NCI-H526 (cell line): ENCODE results near the gene FILIP1.

Source experiments
- DNase-seq, 2 experiments: peaks; one replicate each; lab custom pipeline; 2025; lab: John Stamatoyannopoulos, UW

FILIP1 gene

DNA sequence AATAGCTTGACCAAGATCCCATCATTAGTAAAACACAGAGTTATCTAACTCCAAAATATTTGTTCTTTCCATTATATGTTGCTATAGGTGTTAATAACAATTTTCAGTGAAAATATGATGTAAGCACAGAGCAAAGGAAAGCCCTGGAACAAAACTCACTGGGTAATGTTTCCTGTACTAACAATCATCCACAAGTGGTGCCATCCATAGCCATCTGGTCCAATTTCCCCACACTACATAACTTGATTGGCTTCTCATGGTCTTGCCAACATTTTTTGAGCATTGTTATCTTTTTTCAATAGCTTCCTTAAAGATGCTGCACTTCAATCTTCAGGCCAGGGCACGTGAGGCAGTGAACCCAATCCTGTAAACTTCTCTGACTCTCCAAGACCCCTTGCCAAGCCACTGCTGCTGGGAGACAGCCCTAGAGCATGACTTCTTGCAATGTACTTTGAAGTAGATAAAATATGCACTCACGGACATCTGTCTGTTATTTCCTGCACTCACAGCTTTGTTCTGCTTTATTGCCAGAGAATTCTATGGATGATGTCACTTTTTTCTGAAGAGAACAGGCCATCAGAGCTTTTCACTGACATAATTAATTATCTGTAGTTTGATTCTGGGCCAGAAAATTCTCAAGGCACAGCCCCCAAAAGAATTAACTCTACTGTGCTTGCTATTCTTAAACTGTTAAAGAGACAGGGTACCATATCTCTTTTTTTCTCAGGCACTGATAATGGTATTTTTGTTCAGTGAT, 111.5 kb downstream of the FILIP1 start:
- no peak for DNase-seq

DNA sequence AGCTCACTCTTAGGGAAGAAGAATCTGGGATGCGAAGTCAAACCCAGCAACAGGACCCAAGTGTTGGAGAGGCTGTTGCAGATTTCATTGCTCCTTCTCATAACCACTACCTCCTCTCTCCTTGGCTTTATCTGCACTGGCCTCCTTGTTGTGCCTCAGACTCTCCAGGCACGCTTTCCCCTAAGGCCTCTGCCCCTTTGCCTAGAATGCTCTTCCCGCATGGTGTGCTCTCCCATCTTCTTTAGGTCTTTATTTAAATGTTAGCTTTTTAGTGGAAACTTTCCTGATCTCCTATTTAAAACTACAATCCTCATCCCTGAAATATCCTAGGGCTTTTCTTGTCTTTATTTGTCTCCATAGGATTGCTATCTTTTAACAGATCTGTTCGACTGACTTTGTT, 114.1 kb downstream of the FILIP1 start:
- no peak for DNase-seq

DNA sequence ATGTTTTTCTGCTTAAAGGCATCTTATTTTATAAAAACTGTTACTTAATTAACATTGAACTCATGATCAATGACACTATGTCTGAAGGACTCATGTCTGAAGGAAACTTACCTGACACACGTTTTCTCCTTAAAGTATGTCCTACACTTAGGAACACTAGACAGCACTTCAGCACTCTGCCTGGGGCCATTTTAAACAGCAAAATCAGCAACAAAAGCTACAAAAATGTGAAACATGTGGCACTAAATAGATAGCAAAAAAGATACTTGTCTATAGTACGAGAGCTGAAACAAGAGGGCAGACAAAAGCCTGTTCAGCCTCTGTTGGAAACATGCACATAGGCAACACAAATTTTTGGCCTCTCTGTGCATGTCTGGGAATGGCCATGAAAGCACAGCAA, 115.5 kb downstream of the FILIP1 start:
- no peak for DNase-seq

DNA sequence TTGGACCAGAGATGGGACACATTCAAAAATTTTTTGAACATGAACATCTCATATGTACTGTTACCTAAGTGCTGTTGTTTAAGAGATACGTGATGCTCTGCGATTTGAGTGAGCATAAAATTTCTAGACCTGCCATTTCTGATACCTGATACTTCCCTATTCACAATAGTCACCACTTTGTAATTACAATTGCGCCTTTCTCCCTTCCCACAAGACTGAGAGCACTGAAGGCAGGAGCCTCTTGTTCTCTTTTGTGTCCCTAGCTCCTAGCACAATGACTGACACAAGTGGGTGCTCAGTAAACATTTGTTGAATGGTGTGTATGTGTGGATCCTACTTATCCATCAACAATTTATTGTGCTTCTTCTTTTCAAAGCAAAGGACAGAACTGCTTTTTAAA, 116.2 kb downstream of the FILIP1 start:
- no peak for DNase-seq

DNA sequence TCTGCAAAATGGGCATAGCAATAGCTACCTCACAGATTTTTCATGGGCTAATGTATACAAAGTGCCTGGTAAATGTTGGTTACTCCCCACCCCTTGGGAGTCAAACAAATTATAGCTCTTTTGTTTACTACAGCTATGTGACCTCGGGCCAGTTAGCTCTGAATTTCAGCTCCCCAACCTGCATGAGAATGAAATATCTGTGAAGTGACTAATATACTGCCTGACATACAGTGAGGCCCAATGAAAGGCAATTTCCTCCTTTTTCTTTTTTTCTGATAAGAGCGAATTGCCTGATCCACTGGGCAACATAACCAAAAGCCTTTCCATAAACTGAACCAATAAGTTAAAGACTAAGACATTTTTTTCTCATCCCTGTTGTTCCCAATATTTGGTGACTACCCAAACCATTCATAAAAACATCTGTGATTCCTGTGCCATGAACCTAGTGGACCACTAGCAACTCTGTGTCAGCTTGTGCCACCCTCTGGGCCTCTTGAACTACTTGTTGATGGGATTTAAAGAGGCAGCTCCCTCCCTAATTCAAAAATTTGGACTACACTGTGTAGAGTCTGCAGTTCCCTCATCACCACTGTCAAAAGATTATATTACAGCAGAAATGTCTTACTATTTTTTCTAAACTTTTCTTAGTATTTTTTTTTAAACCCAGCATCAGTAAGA, 117.1 kb downstream of the FILIP1 start:
- DNase-seq = no peak

DNA sequence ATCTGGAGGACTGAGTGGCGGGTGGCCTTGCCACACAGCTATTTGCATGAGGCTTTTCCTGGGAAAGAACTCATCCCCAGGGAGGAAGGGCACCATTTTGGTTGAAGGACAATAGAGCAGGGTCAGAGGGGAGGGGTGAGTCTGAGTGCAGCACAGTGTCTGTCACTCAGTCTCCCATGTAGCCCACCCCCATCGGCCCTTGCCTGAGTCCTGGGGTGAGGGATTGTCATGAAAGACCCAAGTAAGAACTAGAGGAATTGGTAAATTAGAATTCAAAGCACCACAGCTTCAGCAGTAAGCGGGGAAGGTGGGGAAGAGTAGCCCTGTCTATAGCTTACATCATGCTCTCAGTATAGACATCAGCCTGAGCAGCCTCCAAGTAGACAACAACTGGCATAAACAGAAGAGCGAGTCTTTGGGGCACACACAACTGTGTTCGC, 118.6 kb downstream of the FILIP1 start:
- DNase-seq = peak in 1 of 2 experiments; percentile 12

DNA sequence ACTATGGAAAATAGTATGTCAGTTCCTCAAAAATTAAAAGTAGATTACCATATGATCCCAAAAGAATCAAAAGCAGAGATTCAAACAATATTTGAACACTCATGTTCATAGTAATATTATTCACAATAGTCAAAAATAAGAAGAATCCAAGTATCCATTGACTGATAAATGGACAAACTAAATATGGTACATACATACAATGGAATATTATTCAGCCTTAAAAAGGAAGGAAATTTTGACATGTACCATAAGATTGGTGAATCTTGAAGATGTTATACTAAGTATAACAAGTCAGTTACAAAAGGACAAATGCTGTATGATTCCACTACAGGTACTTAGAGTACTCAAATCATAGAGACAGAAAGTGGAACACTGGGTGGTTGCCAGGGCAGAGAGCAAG, 120.7 kb downstream of the FILIP1 start:
- DNase-seq = no peak

DNA sequence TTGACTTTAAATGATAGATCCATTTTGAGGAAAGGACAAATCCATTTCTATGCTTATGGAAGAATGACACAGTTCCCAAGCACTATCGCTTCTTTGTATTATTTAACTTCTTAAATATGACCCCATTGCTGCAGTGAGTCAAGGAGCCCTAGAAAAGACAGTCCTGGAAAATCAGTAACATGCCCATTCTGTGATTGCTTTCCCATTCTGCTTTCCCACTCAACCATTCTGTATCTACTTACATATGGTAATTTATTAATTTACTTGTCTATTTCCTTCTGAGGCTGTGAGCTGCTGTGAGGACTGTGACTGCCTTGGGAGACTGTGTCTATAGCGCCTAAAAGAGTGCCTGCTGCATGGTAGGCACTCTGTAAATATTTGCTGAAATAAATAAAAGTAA, 123.6 kb downstream of the FILIP1 start:
- DNase-seq = no peak

DNA sequence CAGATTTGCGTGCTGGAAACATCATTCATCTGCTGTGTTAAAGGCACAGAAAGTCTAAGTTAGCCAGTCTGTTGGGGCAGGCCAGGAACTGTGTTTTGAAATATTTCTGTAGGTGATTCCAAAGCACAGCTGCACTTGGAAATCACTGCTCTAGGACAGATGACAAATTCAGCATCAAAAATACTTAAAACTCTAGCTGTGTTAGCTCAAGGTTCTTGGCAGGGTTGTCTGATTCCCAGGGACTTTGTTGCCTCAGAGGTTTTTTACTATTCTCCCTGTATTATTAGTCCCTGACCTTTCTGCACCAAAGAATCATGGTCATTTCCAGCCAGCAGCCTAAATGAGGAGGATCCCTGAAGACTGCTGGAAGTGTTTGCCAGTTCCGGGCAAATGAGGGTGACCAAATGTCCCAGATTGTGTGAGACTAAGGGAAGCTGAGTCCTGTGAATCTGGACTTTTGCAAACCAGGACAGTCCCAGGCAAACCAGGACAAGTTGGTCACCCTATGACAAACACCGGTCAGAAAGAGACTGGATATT, 124.7 kb downstream of the FILIP1 start:
- no peak for DNase-seq

DNA sequence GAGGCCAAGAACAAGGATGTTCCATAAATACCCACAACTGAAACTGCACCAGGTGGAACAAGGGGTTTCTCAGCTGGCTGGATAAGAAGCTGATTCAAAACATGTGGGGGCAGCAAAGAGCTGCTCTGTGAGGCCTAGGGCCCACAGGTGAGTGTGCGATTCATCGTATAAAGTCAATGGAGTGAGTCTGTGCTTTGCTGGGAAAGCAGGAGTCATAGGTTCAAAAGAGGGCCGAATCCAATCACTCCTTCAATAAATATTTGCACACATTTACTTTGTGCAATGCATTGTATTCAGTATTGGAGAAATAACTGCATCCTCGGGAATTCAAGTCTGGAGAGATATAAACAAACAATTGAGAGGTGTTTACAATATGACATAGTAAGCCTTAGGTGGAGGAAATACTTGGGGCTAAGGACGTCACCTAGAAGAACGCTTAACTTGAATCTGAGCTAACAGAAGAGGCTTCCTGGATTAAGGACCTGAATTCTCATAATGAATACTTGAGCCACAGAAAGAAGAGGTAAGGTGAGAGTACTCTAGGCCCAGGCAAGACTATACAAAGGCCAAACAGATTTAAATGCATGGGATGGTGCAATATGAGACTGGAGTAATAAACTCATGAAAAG, 125.3 kb downstream of the FILIP1 start:
- peak; percentile 67 to 77 for DNase-seq

DNA sequence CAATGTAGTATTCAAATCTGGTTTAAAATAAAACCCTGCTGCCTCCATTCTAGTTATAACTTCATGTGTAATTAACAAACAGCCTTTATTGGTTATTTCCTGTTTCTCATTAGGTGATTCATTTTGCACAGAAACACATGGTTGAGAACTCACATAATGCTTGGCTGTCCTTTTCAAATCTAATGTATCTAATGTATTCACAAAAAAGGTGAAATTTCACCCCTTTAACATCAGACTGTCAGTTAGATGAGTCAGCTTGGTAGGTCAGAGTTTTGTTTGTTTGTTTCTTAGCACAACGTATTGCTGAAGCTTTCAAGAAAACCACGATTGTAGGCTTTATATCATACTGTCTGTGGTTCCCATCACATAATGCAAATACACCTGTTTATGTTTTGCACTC, 130.3 kb downstream of the FILIP1 start:
- DNase-seq = no peak

DNA sequence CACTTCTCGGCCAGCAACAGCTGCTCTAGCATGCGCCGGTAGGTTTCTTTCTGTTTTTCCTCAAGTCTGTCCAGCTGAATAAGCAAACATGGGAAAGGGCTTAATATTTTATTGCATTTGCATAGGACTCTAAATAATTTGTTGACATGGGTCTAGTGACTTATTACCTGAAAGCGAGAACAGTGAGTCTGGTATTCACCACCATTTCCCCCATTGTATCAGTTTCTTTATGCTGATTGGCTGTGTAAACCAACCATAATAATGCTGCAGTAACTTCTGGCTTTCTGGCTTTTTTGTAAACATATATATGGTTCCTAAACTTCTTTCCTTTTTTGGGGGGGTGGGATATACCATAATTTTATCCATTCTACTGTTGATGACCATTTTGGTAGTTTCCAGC, 140.0 kb downstream of the FILIP1 start:
- no peak for DNase-seq

DNA sequence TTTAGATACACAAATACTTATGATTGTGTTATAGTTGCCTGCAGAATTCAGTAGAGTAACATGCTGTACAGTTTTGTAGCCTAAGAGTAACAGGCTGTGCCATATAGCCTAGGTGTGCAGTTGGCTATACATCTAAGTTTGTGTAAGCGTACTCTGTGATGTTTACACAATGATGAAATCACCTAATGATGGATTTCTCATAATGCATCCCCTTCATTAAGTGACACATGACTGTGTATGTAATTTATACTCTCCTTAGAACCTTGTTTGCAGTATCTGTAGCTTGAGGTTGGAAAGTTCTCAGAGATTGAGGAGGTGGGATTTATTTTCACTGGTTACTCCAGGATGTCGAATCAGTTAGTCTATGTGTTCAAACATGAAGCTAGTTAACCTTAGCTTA, 142.0 kb downstream of the FILIP1 start:
- no peak for DNase-seq

DNA sequence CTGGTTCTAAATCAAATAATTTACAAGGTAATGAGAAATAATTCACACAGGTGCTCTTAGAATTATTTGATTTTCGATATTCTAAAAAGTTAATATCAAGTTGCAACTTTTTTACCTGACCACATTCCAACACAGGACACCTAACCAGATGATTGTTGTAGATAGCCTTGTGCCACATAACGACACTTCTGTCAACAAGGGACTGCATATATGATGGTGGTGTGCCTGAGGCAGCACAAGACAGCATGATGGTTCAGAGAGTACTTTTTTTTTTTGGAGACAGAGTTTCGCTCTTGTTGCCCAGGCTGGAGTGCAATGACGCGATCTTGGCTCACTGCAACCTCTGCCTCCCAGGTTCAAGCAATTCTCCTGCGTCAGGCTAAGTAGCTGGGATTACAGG, 142.8 kb downstream of the FILIP1 start:
- DNase-seq = no peak

DNA sequence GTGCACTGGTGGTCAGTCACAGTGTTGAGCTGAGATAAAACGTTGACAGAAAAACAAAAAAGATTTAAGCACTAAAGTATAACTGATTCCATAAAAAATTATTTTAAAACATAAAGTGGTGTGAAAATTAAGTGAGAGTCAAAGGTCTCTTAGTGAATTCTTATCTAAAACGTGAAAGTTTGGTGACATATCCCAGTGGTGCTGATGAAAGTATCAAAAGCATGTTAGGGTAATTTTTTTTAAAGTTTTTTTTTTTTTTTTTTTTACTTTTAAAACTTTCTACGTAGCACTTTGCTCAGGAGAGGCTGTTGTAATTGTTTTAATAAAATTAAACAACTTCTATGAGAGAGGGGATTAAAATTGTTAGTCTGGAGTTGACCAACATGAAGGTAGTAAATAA, 143.4 kb downstream of the FILIP1 start:
- no peak for DNase-seq

DNA sequence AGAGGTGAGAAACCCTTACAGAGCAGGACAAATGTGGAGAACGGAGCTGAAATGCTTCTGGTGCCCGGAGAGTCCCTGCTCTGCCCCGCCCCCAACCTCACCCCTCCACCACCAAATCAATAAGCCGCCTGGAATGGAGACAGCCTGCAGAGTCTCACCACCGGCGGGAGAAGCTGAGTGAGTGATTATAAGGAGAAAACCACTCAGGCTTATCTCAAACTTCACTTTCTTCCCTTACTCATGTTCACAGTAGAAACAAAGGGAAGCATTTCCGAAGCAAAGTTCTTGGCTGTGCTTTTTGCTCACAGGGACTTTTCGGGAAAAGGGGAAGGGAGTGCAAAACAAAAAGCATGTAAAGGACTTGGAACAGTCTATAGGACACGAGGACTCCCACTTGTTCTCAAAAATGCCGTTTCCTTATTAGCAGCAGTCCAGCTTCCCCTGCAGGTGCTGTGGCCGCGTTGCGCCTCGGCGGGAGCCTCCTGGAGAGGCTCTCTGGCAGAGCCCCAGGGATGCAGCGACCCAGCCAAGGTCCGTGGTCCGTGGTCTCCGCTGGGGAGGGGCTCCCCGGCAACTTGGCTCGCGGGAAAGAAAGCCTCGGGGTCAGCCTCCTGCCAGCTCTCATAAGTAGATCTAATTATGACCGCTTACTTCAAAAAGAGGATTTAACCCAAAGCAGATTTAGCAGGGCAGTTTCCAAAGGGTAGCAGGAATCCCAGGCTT, 144.2 kb downstream of the FILIP1 start:
- peak in 1 of 2 experiments; percentile 12 for DNase-seq

DNA sequence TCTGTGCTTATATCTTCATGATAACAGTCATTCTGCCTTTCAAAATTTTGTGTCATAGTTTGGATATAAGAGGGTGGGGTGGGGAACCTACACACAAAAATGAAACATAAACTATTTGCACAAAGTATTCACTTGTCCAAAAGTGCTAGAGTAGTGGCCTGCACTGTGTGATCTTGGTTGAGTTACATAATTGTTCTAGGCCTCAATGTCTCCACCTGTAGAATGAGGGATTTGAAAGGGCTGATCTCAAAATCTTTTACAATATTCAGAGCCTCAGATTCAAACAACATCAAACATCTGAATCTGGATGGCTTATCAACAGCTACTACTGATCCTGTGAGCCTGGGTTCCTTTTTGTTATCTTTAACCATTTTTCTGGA, 144.7 kb downstream of the FILIP1 start:
- DNase-seq = no peak

DNA sequence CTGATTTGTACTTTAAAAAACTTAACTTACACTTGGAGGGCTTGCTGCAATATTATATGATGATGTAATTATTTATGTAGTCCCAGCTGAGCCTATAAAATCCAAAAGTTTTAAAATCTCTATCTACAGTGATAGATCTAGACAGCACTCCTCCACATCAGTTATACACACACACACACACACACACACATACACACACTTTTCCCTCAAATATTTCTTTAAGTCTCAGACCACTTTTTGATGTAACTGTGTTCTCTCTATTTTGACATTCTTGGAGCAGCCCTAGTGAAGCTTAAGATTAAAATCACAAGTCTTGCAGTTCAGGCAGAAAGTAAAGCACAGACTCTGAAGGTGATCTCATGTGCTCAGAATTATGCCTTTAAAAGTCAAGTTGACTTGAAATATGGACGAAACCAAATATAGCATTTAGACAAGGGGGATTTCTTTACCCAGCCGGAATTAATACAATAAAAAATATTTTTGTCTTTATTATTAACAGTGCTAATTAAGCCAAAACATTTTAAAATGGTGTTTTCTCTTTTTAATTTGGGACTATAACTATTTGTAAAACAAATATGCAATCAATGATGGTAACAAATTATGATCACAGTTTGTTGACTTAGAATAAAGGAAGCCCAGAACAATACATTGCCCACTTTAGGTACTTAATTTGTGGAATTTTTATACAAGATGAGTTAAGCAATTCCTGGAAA, 145.5 kb downstream of the FILIP1 start:
- DNase-seq = no peak

DNA sequence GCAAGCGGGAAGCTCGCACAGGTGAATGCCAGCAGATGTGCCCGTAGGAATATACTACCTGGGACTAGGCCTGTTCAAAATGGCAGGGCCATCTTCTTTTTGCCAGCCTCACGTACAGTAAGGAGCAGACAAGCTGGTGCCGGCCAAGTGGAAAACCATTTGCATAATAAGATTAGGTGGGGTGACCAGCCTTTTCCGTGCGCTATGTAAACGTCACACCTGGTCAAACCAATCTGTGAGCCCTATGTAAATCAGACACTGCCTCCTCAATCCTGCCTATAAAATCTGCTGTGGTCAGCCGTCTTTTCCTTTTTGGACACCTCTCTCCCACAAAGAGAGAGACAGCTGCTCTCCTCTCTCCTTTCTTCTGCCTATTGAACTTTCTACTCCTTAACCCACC, 148.2 kb downstream of the FILIP1 start:
- DNase-seq = peak; percentile 22 to 32

DNA sequence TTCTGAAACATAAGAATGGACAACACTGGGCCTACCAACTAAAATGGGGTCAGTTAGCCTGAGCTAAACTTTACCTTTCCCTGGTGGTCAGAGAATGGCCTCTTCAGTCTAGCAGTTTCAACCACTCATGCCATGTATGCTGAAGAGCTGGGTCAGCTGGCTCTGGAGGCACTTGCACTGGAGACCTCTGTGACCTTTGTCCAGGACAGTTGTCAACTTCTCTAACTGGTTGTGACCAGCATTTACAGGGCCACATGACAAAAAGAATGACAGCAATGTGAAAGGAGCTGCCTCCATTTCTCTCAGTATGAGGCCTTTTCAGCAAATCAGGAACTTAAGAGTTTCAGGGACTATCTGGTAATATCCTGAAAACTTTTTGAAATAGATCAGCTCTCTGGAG, 149.1 kb downstream of the FILIP1 start:
- no peak for DNase-seq

DNA sequence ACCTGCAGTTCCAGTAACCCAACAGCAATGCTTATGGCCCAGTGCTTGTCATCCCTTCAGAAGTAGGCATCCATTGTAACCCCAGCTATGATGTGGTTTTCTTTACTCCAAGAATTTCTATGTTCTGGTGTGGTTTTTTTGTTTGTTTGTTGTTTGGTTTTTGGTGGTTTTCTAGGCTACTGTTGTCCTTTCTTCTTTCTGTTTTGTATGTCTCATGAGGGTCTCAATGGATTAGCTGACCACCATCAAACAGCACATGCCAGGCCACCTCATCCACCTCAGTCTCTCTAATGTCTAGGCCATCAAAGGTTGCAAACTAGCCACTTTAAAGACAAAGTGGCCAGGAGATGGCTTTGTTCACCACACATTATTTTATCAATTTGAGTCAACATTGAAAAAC, 149.6 kb downstream of the FILIP1 start:
- DNase-seq = no peak
